CD4-positive, alpha-beta T cell (primary cell): ENCODE measurements around the gene C1orf35. TPM values are rescaled to one million over a fixed set of nuclear protein-coding genes. Genes with fewer than 3 reads are reported as not detected.

Source experiments
- ATAC-seq: fragments of 200-7000 bp; cut with Tn5 transposase; one replicate; pipeline ENCODE4 v1.10.0; 2022; ENCODE audit warnings: mild to moderate bottlenecking; ENCODE audit not compliant: poor library complexity
- CTCF ChIA-PET: fragments of 350-600 bp; sonication (Branson Sonifier 250); formaldehyde crosslinking; loops from one replicate; lab custom pipeline; 2021; ENCODE audit warnings: antibody characterized with exemption, inconsistent platforms; lab: Charles Lee
- POLR2A ChIA-PET: fragments of 350-600 bp; sonication (Branson Sonifier 250); formaldehyde crosslinking; loops from one replicate; lab custom pipeline; 2021; ENCODE audit warnings: antibody characterized with exemption, inconsistent platforms; lab: Charles Lee
- DNase-seq, 14 experiments: peaks; one replicate each; pipeline ENCODE4 v3.0.0-alpha.2; 2013 to 2020; ENCODE audit warnings: mixed read lengths in 2 of 14
- H3K27ac ChIP-seq, 2 donors: one replicate each; pipeline versions ENCODE4 v1.5.1 to v1.7.0; 2013; ENCODE audit warnings: low read length in 2 of 2, low read depth in 1 of 2, mild to moderate bottlenecking in 1 of 2
- H3K27me3 ChIP-seq, 2 experiments: 1 replicate in 1 of 2; 2 replicates in 1 of 2; pipeline versions ENCODE4 v1.6.1 to v1.7.0; 2013; ENCODE audit warnings: low read length in 2 of 2, control low read depth in 1 of 2, mild to moderate bottlenecking in 1 of 2, moderate library complexity in 1 of 2; ENCODE audit not compliant: insufficient read depth in 2 of 2, control insufficient read depth in 1 of 2
- H3K36me3 ChIP-seq: one replicate; pipeline ENCODE4 v1.6.1; 2013; ENCODE audit warnings: low read length, control low read depth; ENCODE audit not compliant: insufficient read depth
- H3K4me1 ChIP-seq: one replicate; pipeline ENCODE4 v1.6.1; 2013; ENCODE audit warnings: low read length, control low read depth; ENCODE audit not compliant: insufficient read depth
- H3K4me3 ChIP-seq: one replicate; pipeline ENCODE4 v1.5.1; 2013; ENCODE audit warnings: mild to moderate bottlenecking, low read length, moderate library complexity
- H3K9me3 ChIP-seq, 2 experiments: 1 replicate in 1 of 2; 2 replicates in 1 of 2; pipeline versions ENCODE4 v1.6.1 to v1.7.0; 2013; ENCODE audit warnings: low read length in 2 of 2, mild to moderate bottlenecking in 2 of 2, control low read depth in 1 of 2, moderate library complexity in 1 of 2; ENCODE audit not compliant: control insufficient read depth in 1 of 2, insufficient read depth in 1 of 2
- H3K27ac Mint-ChIP-seq: one replicate; pipeline ENCODE4 v1.8.0; 2020; ENCODE audit warnings: mixed read lengths
- H3K27me3 Mint-ChIP-seq: one replicate; pipeline ENCODE4 v1.8.0; 2021; ENCODE audit warnings: mixed read lengths
- H3K36me3 Mint-ChIP-seq: one replicate; pipeline ENCODE4 v1.8.0; 2021; ENCODE audit warnings: low read depth, mixed read lengths
- H3K4me1 Mint-ChIP-seq: one replicate; pipeline ENCODE4 v1.8.0; 2021; ENCODE audit warnings: low read depth, mixed read lengths
- H3K4me3 Mint-ChIP-seq: one replicate; pipeline ENCODE4 v1.8.0; 2020; ENCODE audit warnings: mild to moderate bottlenecking, mixed read lengths
- H3K9me3 Mint-ChIP-seq: one replicate; pipeline ENCODE4 v1.8.0; 2020; ENCODE audit warnings: mixed read lengths
- intact Hi-C, 2 experiments: fragments of 100-400 bp; cut with DNase I in 1 of 2; cut with micrococcal nuclease in 1 of 2; formaldehyde crosslinking; loops; one replicate each; pipeline versions ENCODE4 v1.15.1 to v1.9.0; 2023 to 2025; cut with DNase I, micrococcal nuclease
- total RNA-seq, 174 experiments: library from RNA in 2 of 174; stranded (reverse) in 2 of 174; gene quantifications; one replicate each; pipeline ENCODE4 v1.2.3 and lab custom pipeline; 2021 to 2026
- TF ChIP-seq, protein P1 (sequence below): fragments of 200-600 bp; IDR thresholded peaks from one replicate; pipeline ENCODE4 v1.8.0; 2022; ENCODE audit warnings: antibody characterized with exemption, mild to moderate bottlenecking

C1orf35 gene
- total RNA-seq, 2 experiments from 2014 or later: 36.6 to 40.3 TPM

DNA sequence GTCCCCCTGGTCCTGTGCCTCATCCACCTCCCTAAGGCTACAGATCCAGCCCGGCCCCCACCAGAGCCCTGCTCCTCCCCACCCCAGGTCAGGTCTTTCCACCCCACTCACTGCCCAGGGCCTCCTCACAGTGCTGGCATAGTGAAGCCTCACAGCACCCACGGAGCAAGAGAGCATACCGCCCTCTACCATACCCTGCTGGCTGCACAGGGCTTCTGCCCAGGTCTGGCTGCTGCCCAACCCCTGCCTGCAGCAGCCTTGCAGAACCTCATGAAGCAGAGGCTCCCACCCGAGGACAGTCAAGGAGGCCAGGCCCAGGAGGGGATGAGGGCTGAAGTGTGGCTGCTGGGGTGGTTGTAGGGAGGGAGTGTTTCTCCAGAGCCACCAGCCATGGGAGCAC lies 40.3 kb downstream of the C1orf35 start:
- Histone ChIP-seq H3K36me3 (no peaks in the 10 kb centered on the region), H3K27ac (no peak overlapping the region), H3K27me3 (peaks cover 59 to 85% of the 10 kb centered on the region in 2 experiments), H3K9me3 (peaks cover 0 to 56% of the 10 kb centered on the region in 2 experiments), H3K4me1 (peaks cover 27% of the 10 kb centered on the region), H3K4me3 (no peak overlapping the region)
- H3K27me3 Mint-ChIP-seq: peaks cover 43% of the 10 kb centered on the region
- no peak overlapping the region for H3K27ac Mint-ChIP-seq
- no peak for ATAC-seq
- POLR2A ChIA-PET: no interaction called here
- no peaks in the 10 kb centered on the region for H3K9me3 Mint-ChIP-seq
- no peak for DNase-seq
- H3K36me3 Mint-ChIP-seq: no peaks in the 10 kb centered on the region
- TF ChIP-seq, protein P1, sequence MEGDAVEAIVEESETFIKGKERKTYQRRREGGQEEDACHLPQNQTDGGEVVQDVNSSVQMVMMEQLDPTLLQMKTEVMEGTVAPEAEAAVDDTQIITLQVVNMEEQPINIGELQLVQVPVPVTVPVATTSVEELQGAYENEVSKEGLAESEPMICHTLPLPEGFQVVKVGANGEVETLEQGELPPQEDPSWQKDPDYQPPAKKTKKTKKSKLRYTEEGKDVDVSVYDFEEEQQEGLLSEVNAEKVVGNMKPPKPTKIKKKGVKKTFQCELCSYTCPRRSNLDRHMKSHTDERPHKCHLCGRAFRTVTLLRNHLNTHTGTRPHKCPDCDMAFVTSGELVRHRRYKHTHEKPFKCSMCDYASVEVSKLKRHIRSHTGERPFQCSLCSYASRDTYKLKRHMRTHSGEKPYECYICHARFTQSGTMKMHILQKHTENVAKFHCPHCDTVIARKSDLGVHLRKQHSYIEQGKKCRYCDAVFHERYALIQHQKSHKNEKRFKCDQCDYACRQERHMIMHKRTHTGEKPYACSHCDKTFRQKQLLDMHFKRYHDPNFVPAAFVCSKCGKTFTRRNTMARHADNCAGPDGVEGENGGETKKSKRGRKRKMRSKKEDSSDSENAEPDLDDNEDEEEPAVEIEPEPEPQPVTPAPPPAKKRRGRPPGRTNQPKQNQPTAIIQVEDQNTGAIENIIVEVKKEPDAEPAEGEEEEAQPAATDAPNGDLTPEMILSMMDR: no peak
- CTCF ChIA-PET: no interaction called here
- intact Hi-C loops: no loop called here
- H3K4me1 Mint-ChIP-seq: peaks cover 6% of the 10 kb centered on the region
- H3K4me3 Mint-ChIP-seq: no peak overlapping the region

DNA sequence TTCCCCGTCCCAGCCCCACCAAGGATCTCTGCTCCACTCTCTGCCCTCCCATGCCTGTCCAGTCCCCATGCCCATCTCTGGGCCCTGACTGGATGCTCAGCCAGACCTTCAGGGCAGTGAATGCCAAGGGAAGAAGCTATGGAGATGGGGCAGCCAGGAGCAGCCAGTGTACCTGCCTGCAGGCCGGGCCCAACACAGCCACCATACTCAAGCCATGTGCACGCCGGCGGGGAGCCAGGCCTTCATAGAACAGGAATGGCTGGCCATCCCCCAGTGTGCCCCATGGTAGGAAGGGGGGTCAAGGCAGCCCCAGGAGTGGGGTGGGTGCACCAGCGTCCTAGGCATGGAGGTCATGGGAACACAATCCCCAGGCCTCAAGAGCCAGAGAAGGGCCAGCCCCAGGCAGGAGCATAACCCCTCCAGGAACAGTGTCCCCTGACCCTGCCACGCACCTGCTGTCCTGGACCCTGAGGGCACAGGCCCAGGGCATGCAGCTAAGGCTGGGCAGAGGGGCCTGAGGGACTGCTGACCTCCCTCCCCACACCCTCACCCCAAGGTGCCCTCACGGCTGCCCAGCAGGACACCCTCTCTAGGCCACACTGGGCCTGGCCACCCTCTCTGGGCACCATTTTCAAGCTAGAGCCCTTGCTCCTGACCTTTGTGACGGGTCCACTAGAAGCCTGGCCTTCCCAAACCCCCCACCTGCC lies 40.9 kb downstream of the C1orf35 start:
- Histone ChIP-seq H3K4me1 (peaks cover 27% of the 10 kb centered on the region), H3K9me3 (peaks cover 0 to 56% of the 10 kb centered on the region in 2 experiments), H3K27me3 (peaks cover 59 to 81% of the 10 kb centered on the region in 2 experiments), H3K27ac (no peak overlapping the region), H3K36me3 (no peaks in the 10 kb centered on the region), H3K4me3 (no peak overlapping the region)
- Mint-ChIP-seq H3K4me3 (no peak overlapping the region), H3K9me3 (no peaks in the 10 kb centered on the region), H3K27me3 (peaks cover 49% of the 10 kb centered on the region), H3K4me1 (peaks cover 6% of the 10 kb centered on the region), H3K27ac (no peak overlapping the region), H3K36me3 (no peaks in the 10 kb centered on the region)
- intact Hi-C loops: no loop called here
- TF ChIP-seq, protein P1: no peak
- ChIA-PET POLR2A (no interaction called here), CTCF (no interaction called here)
- peak in 1 of 14 experiments; percentile 20 for DNase-seq
- no peak for ATAC-seq

DNA sequence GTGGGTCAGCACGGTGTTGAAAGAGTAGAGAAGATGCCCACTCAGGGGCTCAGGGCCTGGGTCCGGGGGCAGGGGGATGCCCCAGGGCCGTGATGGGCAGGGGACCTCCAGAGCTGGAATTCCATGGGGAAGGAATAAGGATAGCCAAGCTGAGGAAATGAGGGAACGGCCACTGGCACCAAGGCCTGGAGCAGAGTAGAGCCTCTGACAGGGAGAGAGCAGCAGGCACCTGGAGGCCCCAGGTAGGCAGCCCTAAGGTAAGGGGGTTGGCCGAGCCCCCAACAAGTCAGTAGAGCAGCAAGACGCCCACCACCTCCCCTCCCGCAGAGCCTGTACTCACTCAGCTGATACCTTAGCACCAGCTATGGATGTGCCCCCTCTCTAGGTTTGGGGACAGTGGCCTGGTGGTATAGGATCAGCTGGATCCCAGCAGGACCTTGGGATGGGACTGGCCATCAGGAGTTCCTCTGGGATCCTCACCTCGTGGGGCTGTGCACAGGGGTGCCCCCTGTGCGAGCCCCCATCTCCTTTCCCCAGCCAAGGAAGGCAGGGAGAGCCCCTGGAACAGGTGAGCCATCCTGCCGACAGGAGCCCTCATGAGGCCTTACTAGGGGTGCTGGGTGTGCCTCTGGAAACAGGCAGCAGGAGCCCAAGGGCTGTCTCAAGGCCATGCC lies 41.6 kb downstream of the C1orf35 start:
- Mint-ChIP-seq H3K27ac (no peak overlapping the region), H3K27me3 (peaks cover 51% of the 10 kb centered on the region), H3K4me1 (peaks cover 6% of the 10 kb centered on the region), H3K36me3 (no peaks in the 10 kb centered on the region), H3K9me3 (no peaks in the 10 kb centered on the region), H3K4me3 (no peak overlapping the region)
- no peak for ATAC-seq
- Histone ChIP-seq H3K27ac (no peak overlapping the region), H3K4me1 (peaks cover 27% of the 10 kb centered on the region), H3K4me3 (no peak overlapping the region), H3K27me3 (peaks cover 53 to 75% of the 10 kb centered on the region in 2 experiments), H3K36me3 (no peaks in the 10 kb centered on the region), H3K9me3 (peaks cover 0 to 56% of the 10 kb centered on the region in 2 experiments)
- peak in 1 of 14 experiments; percentile 17 for DNase-seq
- POLR2A ChIA-PET: interaction anchor here (1.2 kb wide), 1 partner anchor 15 kb away, joined by 3 read pairs; no protein-coding TSS in a partner anchor
- CTCF ChIA-PET: no interaction called here
- TF ChIP-seq, protein P1: no peak
- intact Hi-C loops: no loop called here
